GM19240 (cell line): ENCODE measurements around the gene CBX4.

Experiments
- DNase-seq: peaks from one replicate; pipeline ENCODE4 v3.0.0; 2011; ENCODE audit warnings: low spot score; ENCODE audit not compliant: insufficient read length

CBX4 gene

DNA sequence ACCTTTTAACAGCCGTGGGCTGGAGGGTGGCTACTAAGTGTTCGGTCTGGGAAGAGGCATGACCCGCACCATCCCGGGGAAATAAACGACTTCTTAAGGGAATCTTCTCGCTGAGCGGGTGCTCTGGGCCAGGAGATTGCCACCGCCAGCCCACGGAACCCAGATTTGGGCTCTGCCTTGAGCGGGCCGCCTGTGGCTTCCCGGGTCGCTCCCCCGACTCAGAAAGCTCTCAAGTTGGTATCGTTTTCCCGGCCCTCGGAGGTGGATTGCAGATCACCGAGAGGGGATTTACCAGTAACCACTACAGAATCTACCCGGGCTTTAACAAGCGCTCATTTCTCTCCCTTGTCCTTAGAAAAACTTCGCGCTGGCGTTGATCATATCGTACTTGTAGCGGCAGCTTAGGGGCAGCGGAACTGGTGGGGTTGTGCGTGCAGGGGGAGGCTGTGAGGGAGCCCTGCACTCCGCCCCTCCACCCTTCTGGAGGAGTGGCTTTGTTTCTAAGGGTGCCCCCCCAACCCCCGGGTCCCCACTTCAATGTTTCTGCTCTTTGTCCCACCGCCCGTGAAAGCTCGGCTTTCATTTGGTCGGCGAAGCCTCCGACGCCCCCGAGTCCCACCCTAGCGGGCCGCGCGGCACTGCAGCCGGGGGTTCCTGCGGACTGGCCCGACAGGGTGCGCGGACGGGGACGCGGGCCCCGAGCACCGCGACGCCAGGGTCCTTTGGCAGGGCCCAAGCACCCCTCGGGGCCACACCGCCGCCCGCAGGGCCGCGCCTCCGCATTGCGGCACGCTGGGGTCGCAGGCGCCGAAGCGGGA lies 3.6 kb upstream of the CBX4 start:
- no peak for DNase-seq

DNA sequence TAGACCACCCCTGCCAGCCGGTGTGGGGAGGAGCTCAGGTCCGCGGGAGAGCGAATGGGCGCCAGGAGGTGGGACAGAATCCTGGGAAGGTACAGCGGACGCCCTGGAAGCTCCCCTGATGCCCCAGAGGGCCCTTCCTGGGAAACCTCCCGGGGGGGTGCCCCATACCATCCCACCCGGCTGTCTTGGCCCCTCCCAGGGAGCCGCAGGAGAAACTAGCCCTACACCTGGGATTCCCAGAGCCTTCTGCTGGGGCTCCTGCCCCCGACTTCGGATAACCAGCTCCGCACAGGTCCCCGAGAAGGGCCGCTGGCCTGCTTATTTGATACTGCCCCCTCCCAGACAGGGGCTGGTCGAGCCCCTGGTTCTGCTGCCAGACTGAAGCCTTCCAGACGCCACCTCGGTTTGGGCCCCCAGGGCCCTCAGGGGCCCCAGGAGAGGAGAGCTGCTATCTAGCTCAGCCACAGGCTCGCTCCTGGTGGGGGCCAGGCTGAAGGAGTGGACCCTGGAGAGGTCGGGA lies 3.0 kb upstream of the CBX4 start:
- no peak for DNase-seq

DNA sequence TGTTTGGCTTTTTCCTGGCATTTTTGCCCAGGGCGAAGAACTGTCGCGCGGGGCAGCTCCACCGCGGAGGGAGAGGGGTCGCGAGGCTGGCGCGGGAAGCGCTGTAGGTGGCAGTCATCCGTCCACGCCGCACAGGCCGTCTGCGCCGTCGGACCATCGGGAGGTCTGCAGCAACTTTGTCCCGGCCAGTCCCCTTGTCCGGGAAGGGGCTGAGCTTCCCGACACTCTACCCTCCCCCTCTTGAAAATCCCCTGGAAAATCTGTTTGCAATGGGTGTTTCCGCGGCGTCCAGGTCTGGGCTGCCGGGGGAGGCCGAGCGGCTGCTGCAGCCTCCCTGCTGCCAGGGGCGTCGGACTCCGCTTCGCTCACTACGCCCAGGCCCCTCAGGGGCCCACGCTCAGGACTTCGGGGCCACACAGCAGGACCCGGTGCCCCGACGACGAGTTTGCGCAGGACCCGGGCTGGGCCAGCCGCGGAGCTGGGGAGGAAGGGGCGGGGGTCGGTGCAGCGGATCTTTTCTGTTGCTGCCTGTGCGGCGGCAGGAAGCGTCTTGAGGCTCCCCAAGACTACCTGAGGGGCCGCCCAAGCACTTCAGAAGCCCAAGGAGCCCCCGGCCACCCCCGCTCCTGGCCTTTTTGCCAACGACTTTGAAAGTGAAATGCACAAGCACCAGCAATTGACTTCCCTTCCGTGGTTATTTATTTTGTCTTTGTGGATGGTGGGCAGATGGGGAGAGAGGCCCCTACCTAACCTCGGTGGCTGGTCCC lies 2.3 kb upstream of the CBX4 start:
- DNase-seq = no peak

DNA sequence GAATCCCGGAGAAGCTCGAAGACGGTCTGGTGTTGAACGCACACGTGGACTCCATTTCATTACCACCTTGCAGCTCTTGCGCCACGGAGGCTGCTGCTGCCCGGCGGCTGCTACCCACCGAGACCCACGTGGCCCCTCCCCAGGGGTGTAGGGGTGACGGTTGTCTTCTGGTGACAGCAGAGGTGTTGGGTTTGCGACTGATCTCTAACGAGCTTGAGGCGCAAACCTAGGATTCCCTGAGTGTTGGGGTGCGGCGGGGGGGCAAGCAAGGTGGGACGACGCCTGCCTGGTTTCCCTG lies 1.7 kb upstream of the CBX4 start:
- no peak for DNase-seq

DNA sequence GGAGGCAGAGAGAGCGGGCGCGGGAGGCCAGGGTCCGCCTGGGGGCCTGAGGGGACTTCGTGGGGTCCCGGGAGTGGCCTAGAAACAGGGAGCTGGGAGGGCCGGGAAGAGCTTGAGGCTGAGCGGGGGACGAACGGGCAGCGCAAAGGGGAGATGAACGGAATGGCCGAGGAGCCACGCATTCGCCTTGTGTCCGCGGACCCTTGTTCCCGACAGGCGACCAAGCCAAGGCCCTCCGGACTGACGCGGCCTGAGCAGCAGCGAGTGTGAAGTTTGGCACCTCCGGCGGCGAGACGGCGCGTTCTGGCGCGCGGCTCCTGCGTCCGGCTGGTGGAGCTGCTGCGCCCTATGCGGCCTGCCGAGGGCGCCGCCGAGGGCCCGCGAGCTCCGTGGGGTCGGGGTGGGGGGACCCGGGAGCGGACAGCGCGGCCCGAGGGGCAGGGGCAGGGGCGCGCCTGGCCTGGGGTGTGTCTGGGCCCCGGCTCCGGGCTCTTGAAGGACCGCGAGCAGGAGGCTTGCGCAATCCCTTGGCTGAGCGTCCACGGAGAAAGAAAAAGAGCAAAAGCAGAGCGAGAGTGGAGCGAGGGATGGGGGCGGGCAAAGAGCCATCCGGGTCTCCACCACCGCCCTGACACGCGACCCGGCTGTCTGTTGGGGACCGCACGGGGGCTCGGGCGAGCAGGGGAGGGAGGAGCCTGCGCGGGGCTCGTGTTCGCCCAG lies 1.2 kb upstream of the CBX4 start:
- DNase-seq = no peak

DNA sequence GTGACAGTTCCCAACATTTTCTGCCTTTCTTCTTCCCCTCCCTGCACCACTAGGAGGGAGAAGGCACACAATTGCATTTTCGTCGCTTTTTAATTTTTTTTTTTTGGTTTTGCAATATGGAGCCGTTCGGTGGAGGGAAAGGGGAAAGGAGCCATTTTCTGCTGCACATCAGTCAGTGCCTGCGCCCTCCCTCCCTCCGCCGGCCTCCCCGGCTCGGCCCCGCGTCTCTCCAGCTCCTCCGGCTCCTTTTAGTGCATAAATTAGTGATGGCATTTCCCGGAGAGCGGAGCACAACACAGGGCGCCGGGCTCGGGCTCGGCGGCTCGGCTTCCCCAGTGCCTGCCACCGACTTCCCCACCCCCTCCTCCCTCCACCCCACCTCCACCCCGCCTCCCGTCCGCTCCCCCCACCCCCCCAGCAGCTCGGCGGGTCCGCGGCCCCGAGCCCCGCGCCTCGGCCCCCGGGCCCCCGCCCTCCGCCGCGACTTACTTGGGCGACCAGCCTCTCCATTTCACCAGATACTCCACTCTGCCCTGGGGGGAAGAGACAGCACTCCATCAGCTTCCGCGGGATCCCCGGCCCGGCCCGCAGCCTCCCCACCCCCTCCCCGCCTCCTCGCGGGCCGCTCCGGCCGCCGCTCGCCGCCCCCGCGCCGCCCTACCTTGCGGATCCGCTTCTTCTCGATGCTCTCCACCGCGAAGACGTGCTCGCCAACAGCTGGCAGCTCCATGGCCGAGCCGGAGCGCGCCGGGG lies 542 bp downstream of the CBX4 start:
- DNase-seq = no peak

DNA sequence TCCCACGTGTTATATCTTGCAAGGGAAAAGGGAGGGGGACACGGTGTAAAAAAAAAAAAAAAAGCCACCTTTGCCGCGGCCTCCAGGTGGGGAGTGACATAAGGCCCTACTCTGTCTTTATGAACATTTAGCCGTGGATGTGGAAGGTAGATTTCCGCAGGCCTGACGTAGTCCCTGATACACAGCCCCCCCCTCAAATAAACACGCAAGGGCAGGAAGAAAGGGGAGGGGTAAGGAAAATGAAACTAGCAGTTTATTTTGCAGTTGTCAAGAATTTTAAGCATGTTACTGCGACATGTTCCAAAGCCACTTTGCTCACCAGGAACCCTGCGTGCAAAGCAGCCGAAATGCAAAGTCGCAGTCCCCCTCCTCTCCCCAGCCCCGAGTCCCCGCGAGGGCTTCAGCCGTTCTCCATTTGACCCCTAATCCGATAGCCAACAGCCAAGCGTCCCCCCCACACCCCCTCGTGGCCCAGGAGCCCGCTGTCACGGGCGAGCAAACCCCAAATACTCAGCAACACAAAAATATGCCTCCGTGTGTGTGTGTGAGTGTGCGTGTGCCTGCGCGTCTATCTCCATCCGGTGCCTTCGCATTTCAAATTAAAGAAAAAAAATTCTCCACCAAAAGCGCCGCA lies 1.2 kb downstream of the CBX4 start:
- no peak for DNase-seq

DNA sequence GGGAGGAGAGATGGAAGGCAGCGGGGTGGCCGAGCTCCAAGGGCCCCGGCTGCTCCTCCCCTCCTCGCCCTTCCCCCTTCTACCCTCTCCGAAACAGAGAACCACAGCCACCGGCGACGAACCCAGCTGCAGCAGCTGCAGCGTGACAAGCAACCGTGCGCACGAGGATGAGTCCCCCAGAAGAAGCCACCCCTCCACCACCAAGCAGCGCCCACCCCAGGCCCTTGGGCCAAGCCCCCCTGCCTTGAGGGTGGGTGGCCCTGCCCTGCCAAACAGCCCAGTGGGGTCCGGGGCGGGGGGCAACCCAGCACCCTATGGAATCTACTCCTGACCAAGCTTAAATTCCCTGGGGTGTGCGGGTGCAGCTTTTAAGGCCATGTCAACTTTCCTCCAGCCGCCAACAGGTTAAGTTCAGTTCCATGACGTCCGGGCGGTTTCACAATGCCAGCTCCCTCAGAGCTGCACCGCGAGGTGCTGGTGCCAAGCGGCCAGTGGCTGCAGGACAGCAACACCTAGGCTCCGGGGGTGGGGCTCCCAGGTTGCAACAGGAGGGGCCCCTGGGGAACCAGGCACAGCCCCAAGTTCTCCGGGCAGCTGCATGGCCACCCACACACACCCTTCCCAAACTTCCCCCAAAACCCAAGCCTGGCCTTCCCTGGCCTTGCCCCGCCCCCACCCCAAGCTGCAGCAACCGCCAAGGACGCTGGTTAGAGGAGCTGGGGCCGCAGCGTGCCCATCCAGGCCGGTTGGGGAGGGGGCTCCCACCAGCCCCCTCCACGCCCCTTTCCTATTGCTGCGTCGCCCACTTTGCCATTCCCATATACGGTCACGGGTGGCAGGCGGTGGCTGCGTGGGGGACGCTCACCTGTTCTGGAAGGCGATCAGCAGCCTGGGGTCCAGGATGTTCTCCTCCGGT lies 2.0 kb downstream of the CBX4 start:
- peak; percentile 80 for DNase-seq

DNA sequence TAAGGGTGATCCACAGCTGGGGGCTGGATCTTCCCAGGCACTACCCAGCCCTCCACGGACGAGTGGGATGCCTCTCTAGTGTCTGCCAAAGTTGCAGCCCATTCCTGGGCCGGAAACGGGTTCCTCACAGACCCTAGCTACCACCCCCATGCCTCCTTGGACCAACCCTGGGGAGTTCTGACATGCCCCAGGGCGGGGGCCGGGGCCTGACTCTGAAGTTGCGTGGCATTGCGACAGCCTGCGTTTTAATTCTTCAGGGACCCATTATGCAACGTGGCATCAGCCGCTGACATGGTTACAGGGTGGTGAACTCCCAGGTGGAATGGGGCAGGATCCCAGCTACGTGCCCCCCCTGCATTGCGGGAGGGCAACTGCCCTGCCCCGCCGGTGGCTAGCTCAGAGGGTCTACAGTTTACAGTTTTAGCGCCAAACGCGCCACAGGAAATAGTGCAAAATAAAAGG lies 2.7 kb downstream of the CBX4 start:
- no peak for DNase-seq

DNA sequence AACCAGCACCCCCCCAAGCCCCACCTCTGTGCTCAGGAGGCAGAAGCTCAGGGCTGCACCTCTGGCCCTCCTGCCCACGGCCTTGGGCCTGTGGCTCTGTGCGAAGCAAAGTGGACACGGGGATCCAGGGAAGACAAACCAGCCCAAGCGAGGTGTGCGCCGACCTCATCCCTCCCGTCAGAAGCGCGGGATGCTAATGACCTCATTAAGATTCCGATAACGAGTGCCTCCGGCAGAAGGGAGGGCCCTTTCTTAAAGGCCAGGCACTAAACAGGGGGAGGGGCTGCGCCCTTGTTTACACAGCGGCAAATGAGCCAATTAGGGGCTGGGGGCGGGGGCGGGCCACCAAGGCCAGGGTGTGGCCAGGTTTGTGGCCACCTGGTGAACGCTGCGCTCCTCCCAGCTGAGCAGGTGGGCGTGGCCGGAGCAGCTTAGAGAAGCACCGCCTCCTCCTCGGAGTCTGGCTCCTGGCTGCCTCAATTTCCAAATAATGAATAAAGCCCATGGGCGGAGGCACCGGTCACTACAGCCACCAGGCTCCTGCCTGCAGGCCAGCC lies 3.2 kb downstream of the CBX4 start:
- DNase-seq = no peak

DNA sequence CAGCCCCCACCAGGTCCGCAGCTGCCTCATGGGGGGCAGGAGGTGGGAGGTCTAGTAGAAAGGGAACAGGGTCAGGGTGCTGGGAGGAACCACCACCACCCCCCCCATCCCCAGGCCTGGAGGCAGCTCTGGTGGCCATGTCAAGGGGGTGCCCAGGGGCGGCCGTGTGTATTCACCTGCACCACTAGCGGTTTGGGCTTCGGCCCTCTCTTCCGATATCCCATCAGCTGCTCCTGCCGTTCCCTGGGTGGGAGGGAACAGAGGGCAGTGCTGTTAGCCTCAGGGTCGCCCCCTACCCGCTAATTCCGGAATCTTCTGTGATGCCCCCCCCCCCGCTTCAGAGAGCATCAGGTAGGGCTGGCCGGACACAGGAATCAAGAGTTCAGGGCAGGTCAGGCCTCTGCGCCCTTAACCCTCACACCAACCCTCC lies 3.8 kb downstream of the CBX4 start:
- DNase-seq = no peak

DNA sequence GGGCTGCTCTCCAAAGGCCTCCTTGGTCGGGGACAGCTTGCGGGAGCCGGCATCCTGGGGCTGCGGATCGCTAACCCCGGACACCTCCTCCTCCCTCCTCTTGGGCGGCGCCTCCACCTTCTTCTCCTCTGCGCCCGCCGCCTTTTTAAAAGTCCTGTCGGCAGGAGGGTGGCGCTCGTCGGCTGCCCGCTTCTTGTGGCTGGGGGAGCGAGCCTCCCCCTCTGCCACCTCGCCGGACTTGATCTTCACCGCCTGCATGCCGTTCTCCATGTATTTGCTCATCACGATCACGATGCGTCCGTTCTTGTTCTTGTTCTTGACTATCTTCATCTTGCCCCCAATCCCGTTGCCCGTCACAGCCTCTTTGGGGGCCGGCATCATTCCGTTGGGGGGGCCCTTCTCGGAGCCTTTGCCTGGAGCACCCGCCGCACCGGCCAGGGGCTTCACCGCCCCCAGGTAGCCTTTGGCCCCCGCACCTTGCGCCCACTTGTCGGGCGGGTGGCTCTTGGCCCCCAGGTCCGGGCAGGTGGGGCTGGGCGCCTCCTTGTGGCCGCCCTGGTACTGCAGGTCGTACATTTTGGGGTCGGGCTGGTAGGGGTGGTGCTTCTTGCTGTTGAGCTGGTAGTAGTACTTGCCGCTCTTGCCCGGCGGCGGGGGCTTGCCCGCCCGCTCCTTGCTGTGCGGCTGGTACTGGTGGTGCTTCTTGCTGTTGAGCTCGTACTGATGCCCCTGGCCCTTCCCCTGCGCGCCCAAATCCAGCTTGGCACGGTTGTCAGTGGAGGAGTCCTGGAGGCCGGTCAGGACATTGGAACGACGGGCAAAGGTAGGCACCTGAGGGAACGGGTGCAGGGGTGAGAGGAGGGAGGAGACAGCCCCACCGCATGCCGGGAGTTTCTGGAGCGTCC lies 4.4 kb downstream of the CBX4 start:
- no peak for DNase-seq

DNA sequence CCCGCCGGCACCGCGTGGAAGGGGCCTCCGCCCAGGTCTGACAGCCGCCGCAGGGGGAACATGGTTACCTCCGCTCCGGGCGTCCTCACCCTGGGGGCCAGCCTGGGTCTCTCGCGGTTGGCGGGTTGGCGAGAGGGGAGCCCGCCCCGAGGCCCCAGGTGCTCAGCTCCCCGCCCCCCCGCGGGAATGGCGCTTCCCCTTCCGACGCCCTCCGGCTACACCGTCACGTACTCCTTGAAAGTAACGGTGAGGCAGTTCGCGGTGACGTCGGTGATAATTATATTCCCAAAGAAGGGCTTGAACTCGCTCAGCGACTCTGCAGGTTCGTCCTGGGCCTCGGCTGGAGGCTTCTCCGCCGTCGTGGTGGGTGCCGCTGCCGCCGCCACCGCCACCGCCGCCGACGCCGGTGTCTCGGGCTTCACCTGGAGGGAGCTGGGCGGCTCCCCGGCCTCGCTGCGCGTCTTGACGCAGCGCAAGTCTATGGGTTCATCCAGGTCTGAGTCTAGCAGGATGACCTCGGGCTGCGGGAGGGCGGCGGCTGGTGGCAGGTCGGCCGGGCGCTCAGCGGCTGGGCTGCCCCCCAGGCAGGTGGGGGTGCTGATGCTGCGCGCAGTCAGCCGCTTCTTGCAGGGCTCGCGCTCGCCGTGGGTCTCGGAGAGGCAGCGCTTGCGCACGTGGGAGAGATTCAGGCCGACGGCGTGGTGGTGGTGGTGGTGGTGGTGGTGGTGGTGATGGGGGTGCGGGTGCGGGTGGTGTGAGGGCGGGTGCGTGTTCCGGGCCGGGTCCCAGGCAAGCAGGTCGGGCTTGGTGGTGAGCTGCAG lies 5.3 kb downstream of the CBX4 start:
- no peak for DNase-seq

DNA sequence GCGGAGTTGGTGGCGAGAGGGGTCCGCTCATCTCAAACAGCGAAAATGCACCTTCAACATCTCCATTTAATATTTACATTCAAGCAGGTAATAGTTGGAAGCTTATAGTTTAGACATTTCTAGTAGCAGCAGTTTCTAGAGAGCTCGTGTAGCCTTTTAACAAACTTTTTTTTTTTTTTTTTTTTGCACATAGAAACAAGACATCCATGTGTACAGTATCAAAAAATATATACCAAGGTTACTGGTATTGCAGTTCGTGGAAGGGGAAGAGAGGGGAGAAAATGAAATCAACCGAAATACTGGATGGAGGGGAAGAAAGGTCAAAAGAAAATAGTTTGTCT lies 6.2 kb downstream of the CBX4 start:
- DNase-seq = no peak

DNA sequence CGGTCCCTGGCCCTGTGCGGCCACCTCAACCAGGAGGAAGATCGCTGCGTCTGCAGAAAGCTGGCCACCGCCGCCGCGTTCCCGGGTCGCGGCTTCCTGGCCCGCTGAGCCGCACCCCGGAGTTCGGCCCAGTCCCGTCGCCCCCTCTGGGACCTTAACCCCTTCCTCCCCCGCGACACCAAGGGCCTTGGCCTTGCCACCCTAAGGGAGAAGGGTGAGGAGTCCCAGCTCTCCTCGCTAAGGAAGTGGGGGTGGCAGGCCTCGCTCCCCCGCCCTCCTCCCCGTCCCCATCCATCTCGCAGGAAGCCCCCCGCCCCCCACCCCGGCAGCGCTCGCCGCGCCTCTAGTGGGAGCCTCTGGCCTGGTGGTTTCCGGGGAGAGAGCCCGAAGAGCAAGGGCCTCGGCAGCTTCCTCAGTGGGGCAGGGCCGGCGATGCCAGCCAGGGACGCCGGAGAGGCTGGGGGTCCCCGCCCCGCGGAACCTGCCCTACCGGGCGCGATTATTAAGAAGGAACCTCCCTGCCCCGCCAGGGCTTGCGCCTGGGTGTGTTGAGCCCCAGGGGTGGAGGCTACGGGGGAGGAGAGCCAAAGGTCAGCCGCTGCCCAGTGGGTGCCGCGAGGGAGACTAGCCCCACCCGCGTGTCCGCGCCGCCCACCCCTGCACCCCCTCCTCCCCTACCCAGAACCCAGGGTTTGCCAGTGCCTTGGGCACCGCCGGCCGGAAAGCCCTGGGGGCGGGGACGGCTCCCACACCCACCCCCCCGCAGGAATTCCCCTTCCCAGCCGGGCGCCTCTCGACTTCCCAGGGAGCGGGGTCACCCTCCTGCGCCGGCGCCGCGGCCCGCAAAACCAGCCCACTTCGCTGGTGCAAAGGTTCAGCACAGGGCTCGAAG lies 6.8 kb downstream of the CBX4 start:
- no peak for DNase-seq
